Activated CD4-positive, CD25-positive, alpha-beta regulatory T cell (primary cell): Measurements from ENCODE around the gene HS6ST1.
"Not testable (repeated sequence)": the region's sequence is repeated elsewhere in the genome, so short reads cannot be mapped to it uniquely, and the experiment has no call there.

Source experiments
- DNase-seq, 4 experiments: peaks; one replicate each; lab custom pipeline; 2025; lab: John Stamatoyannopoulos, UW

Gene HS6ST1

GRCh38 chr2:128268611-128269010, 50.1 kb downstream of the HS6ST1 start:
- DNase-seq, result not testable (repeated sequence)

GRCh38 chr2:128268145-128268544, 50.5 kb downstream of the HS6ST1 start:
- DNase-seq, result not testable (repeated sequence)

DNA sequence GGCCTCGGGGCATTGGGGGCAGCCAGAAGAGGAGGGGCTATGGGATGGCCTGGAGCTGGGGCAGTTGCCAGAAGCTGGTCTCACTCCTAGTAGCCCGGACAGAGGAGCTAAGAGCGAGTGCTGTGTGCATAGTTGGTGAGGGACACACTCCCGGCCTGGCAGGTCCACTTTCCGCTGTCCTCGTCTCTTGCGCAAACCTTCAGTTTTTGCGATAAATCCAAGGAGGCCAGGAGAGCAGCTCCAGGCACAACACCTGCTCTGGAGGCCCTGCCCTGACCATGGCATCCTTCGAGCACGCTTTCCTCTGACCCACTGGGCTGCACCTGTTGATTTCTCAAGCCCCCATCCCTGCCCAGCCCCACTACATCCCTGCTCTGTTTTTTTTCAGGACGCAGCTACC, 51.0 kb downstream of the HS6ST1 start:
- DNase-seq, result not testable (repeated sequence)

DNA sequence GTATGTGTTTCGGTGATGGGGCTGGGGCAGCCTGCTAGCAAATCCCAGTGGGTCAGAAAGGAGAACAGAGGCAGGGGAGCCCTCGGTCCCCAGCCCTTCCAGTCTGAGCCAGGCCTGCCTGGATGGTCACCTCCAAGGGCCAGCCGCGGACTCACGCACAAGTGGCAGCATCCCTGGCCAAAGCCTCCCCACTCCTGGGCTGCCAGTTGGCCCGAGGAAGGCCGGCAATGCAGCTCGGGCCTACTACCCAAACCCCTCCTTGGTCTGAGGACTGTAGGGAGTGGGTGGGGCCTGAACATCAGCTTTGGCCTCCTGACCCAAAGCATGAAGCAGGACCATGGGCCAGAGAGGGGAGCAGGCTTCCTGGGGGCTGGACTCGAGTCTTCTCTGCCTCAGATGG, 51.5 kb downstream of the HS6ST1 start:
- not testable (repeated sequence) for DNase-seq

DNA sequence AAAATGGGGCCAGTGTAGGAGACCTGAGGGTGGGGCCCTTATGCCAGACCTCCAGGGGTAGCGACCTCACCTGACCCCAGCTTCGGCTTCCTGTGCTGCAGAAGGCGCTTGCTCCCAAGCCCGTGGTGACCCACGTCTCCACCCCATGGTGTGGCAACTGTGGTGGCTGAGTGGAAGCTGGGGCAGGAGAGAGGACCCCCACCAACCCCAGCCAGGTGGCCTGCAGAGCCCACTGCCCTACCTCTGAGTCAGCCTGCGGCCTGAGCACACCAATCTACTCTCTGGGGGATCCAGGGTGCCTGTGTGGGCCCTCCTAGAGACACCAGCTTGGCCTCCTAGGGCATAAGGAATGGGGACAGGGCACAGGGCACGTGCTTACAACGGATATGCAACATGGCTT, 52.2 kb downstream of the HS6ST1 start:
- not testable (repeated sequence) for DNase-seq

DNA sequence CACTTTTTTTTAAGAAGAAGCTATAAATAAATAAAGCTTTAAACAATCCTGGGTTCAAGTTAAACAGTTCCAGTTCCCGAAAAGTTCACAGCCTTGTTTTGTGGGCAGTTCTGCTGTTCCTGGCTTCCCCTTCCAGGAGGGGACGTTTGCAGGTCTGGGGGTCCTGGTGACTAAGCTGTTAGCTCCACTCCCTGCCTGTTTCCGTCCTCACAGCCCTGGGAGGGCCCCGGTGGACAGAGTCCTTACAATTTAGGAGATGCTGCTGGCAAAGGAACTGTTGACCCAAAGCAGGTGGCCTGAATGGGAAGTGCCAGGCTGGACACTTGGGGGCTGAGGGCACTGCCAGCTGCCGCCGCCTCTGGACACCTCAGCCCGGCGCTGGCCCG, 53.1 kb downstream of the HS6ST1 start:
- not testable (repeated sequence) for DNase-seq

DNA sequence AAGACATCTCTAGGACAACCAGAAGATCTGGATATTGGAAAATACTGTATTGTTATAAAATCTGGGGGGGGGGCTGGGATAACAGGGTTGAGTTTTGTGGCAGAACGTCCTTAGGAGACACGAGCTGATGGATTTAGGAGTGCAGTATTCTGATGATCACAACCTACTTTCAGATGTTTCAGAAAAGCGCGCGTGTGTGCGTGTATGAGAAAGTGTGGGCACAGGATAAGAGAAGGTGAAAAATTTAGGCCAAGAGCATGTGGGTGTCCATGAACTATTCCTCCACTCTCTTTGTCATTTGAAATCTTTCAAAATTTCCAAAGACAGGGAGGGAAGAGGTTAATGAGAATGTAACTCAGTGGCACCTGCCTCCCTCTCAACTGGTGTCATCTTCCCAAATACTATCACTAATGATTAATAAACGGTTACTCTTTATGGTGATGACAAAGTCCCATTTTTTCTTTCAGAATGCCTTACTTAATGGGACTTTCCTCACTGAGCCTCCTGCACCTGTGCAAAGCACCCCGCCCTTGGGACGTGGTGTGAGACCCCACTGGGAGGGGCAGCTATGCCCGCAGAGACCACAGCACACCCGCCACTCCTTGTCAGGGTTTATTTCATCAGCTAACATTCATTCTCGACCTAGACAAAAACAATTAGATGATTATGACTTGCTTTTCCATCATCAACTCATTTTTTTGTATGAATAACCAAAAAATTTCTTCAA, 53.6 kb downstream of the HS6ST1 start:
- DNase-seq, result no peak

- no peak for DNase-seq
Observed at GRCh38 chr2:128263902-128264331, 54.8 kb downstream of the HS6ST1 start.

GRCh38 chr2:128262315-128263253, 56.1 kb downstream of the HS6ST1 start:
- DNase-seq, result no peak

GRCh38 chr2:128261245-128262128, 57.2 kb downstream of the HS6ST1 start:
- DNase-seq, result no peak

DNA sequence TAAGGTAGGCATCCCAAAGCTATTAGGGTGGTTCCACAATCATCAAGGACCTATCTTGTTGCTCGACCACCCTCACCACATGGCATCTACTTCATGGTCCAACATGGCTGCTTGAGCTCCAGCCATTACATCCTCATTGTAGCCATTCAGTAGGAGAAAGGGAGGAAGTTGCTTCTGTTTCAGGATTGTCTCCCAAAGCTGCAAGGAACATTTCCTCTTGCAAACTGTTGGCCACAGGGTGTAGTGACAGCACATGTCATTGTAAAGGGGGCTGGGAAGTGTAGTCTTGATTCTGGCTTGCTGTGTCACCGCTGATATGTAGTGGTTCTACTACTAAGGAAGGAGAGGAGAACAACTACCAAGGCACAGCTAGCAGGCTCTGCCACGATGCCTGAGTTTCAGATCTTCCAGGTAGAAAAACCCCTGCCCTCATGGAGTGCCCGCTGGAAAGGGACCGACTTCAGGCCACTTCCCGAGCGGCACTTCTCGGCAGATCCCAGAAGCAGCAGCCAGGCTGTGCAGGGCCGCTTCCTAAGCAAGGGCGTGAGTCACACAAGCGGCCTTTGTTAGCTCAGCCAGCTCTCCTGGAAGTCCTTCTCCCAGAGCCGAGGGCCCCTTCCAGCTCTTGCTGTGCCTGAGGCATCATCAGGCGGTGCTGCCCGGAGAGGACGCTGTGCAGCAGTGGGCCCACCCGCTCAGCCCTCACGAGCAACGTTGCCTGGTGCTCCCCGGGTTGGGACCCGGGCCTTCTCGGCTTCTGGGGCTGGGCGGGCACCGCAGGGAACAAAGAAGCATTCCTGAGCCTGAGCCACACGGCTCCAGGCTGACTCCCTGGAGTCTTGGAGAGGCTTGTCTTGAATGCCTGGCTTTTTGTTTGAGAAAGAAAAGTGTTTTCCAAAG, 58.2 kb downstream of the HS6ST1 start:
- DNase-seq, result no peak

GRCh38 chr2:128259585-128259984, 59.1 kb downstream of the HS6ST1 start:
- no peak for DNase-seq

DNA sequence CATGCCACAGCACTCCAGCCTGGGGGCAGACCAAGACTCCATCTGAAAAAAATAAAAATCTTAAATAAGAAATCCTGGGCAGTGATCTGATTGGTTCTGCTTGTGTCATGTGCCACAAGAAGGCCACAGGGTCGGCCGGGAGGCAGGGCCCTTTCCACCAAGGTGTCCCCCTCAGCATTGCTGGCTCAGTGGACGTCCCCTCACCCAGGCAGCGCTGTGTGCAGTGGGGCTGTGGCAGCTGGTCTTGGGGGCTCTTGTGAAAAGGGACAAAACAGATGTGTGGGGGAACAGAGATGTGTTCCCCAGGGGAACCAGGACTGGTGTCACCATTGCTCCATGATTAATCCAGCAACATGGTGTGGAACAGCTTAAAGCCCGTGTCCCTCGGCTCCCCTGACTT, 60.5 kb downstream of the HS6ST1 start:
- no peak for DNase-seq

GRCh38 chr2:128252501-128252900, 66.2 kb downstream of the HS6ST1 start:
- DNase-seq, result no peak

DNA sequence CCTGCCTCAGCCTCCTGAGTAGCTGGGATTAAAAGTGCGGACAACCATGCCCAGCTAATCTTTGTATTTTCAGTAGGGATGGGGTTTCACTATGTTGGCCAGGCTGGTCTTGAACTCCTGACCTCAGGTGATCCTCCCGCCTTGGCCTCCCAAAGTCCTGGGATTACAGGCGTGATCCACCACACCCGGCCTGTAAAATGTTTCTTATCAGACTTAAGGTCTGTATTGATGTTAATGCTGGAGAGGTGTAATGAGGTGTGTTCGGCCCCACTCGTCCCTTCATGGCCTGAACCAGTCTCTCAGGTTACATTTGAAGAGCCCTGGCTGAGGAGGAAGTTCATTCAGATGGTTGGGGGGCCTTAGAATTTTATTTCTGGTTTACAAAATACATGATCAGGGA, 66.6 kb downstream of the HS6ST1 start:
- DNase-seq, result not testable (repeated sequence)

- DNase-seq, result no peak
Observed at GRCh38 chr2:128250229-128251025, 68.2 kb downstream of the HS6ST1 start.

DNA sequence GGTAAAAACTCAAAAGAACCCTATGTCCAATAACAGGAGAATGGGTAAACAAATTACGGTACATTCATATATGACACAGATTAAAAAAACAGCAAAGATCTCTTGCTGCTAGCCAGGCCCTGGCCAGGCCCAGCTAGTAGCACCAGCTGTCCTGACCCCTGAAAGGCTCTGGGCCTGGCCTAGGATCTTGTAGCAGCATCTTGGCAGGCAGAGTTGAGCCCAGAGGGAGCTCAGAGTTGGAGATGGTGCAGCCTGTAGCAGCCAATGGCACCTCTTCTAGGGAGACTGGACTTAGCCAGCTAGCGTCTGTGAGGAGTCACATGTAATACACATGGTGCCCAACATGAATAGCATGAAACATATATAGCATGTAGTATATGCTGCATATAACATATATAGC, 69.1 kb downstream of the HS6ST1 start:
- DNase-seq, result no peak

DNA sequence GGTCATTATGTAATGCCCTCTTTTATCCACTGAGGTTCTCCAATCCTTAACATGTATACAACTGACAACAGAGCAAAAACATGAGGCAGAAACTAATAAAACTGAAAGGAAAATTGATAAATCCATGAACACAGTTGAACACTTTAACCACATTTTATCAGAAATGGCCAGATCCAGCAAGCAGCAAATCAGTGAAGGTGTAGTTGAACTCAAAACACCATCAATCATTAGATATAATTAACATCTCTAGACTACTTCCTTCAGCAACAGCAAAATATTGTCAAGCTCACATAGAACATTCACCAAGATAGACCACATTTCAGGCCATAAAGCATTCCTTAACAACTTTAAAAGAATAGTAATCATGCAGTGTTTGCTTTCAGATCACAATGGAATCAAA, 72.9 kb downstream of the HS6ST1 start:
- no peak for DNase-seq

DNA sequence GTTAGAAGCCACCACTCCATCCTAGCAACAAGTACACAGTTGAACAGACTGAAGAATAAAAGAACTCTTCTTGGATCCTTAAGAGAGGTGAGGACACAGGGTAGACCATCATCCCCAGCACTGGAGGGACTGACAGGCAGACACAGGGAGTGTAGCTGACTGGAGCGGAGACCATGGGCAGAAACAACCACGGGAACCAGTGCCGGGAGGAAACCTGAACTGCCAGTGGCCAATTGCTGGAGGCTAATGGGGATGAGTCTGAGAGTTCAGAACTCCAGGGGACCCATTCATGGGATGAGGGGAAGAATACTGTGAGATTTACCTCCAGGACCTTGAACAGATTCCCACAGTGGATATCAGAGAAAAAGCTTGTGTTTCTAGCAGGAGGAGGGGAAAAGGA, 76.8 kb downstream of the HS6ST1 start:
- DNase-seq, result no peak
